HEK293 (cell line): ENCODE data around the gene ACAA1.
A peak's percentile ranks its signal among the peaks of the same experiment; 100 is the strongest.

ENCODE experiments used
- CTCF ChIA-PET: fragments of 350-600 bp; formaldehyde crosslinking; extraction: SDS; loops from one replicate; lab custom pipeline; 2021; ENCODE audit warnings: antibody characterized with exemption; lab: Yijun Ruan, JAX
- POLR2A ChIA-PET: fragments of 300-600 bp; formaldehyde crosslinking; extraction: SDS; loops from one replicate; lab custom pipeline; 2020; ENCODE audit warnings: antibody characterized with exemption, inconsistent platforms; lab: Yijun Ruan, JAX
- H3K27ac ChIP-seq: fragments of 200-500 bp; sonication (Bioruptor generic); 2 replicates; pipeline ENCODE4 v1.5.1; 2014; ENCODE audit warnings: low read depth, low read length, control low read depth, inconsistent platforms; ENCODE audit errors: extremely low read depth
- H3K36me3 ChIP-seq, 2 experiments: fragments of 200-500 bp in 1 of 2; sonication (Bioruptor generic) in 1 of 2; 1 replicate in 1 of 2; 2 replicates in 1 of 2; pipeline ENCODE4 v1.5.1; 2014 to 2017; ENCODE audit warnings: inconsistent platforms in 2 of 2, low read length in 2 of 2; ENCODE audit not compliant: control insufficient read depth in 2 of 2, insufficient read depth in 1 of 2
- H3K4me1 ChIP-seq: fragments of 200-500 bp; sonication (Bioruptor generic); 2 replicates; pipeline ENCODE4 v1.5.1; 2014; ENCODE audit warnings: mild to moderate bottlenecking, low read length, inconsistent platforms; ENCODE audit not compliant: control insufficient read depth, insufficient read depth
- H3K4me3 ChIP-seq: 2 replicates; pipeline ENCODE4 v1.5.1; 2011; ENCODE audit warnings: low read depth, mild to moderate bottlenecking, control low read depth, low read length, moderate library complexity
- H3K9me3 ChIP-seq: fragments of 200-500 bp; sonication (Bioruptor generic); 2 replicates; pipeline ENCODE4 v1.5.1; 2014; ENCODE audit warnings: low read depth, low read length, inconsistent platforms; ENCODE audit not compliant: control insufficient read depth, insufficient read depth
- HIC1 ChIP-seq: fragments of 450-650 bp; formaldehyde crosslinking; IDR thresholded peaks from 2 replicates; pipeline ENCODE4 v1.5.1; 2016; ENCODE audit warnings: missing biosample characterization, missing genetic modification characterization
- KLF1 ChIP-seq: fragments of 450-650 bp; formaldehyde crosslinking; IDR thresholded peaks from 2 replicates; pipeline ENCODE4 v1.5.1; 2016; ENCODE audit warnings: missing biosample characterization, missing genetic modification characterization
- KLF10 ChIP-seq: fragments of 450-650 bp; IDR thresholded peaks from 2 replicates; pipeline ENCODE4 v1.5.1; 2018; ENCODE audit warnings: missing biosample characterization, mild to moderate bottlenecking, missing genetic modification characterization
- KLF17 ChIP-seq: fragments of 450-650 bp; formaldehyde crosslinking; IDR thresholded peaks from 2 replicates; pipeline ENCODE4 v1.5.1; 2016; ENCODE audit warnings: missing biosample characterization, missing genetic modification characterization
- KLF9 ChIP-seq: fragments of 450-650 bp; formaldehyde crosslinking; IDR thresholded peaks from 2 replicates; pipeline ENCODE4 v1.5.1; 2016; ENCODE audit warnings: missing biosample characterization, missing genetic modification characterization, low read depth
- OSR2 ChIP-seq: fragments of 450-650 bp; formaldehyde crosslinking; IDR thresholded peaks from 2 replicates; pipeline ENCODE4 v1.5.1; 2016; ENCODE audit warnings: missing biosample characterization, missing genetic modification characterization
- SCRT2 ChIP-seq: fragments of 450-650 bp; formaldehyde crosslinking; IDR thresholded peaks from 2 replicates; pipeline ENCODE4 v1.5.1; 2016; ENCODE audit warnings: missing biosample characterization, missing genetic modification characterization
- ZBTB17 ChIP-seq: fragments of 450-650 bp; formaldehyde crosslinking; IDR thresholded peaks from 2 replicates; pipeline ENCODE4 v1.5.1; 2016; ENCODE audit warnings: missing biosample characterization, missing genetic modification characterization
- ZBTB20 ChIP-seq: fragments of 450-650 bp; formaldehyde crosslinking; IDR thresholded peaks from 2 replicates; pipeline ENCODE4 v1.5.1; 2016; ENCODE audit warnings: missing biosample characterization, missing genetic modification characterization
- ZBTB44 ChIP-seq: fragments of 450-650 bp; IDR thresholded peaks from 2 replicates; pipeline ENCODE4 v1.5.1; 2018; ENCODE audit warnings: missing biosample characterization, mild to moderate bottlenecking, missing genetic modification characterization
- ZNF114 ChIP-seq: fragments of 450-650 bp; formaldehyde crosslinking; IDR thresholded peaks from 2 replicates; pipeline ENCODE4 v1.5.0; 2017; ENCODE audit warnings: missing biosample characterization, missing genetic modification characterization
- ZNF174 ChIP-seq: fragments of 450-650 bp; formaldehyde crosslinking; IDR thresholded peaks from 2 replicates; pipeline ENCODE4 v1.5.0; 2017; ENCODE audit warnings: missing biosample characterization, mild to moderate bottlenecking, missing genetic modification characterization
- ZNF211 ChIP-seq: fragments of 450-650 bp; formaldehyde crosslinking; IDR thresholded peaks from 2 replicates; pipeline ENCODE4 v1.5.1; 2016; ENCODE audit warnings: low read depth, missing biosample characterization, missing genetic modification characterization
- ZNF23 ChIP-seq: fragments of 450-650 bp; formaldehyde crosslinking; IDR thresholded peaks from 2 replicates; pipeline ENCODE4 v1.5.1; 2016; ENCODE audit warnings: missing biosample characterization, missing genetic modification characterization, borderline replicate concordance
- ZNF266 ChIP-seq: fragments of 450-650 bp; formaldehyde crosslinking; IDR thresholded peaks from 2 replicates; pipeline ENCODE4 v1.5.1; 2016; ENCODE audit warnings: missing biosample characterization, missing genetic modification characterization, low read depth
- ZNF335 ChIP-seq: fragments of 450-650 bp; formaldehyde crosslinking; conservative IDR thresholded peaks from 2 replicates; pipeline ENCODE4 v1.5.1; 2016; ENCODE audit warnings: missing biosample characterization, missing genetic modification characterization
- ZNF394 ChIP-seq: fragments of 450-650 bp; formaldehyde crosslinking; IDR thresholded peaks from 2 replicates; pipeline ENCODE4 v1.5.1; 2016; ENCODE audit warnings: missing biosample characterization, missing genetic modification characterization, mild to moderate bottlenecking, moderate library complexity, borderline replicate concordance
- ZNF426 ChIP-seq: fragments of 450-650 bp; formaldehyde crosslinking; IDR thresholded peaks from 2 replicates; pipeline ENCODE4 v1.5.1; 2017; ENCODE audit warnings: missing biosample characterization, missing genetic modification characterization, mild to moderate bottlenecking, inconsistent platforms, moderate library complexity
- ZNF510 ChIP-seq: fragments of 450-650 bp; formaldehyde crosslinking; IDR thresholded peaks from 2 replicates; pipeline ENCODE4 v1.5.1; 2018; ENCODE audit warnings: mild to moderate bottlenecking, missing genetic modification characterization, missing biosample characterization; ENCODE audit not compliant: insufficient replicate concordance
- ZNF629 ChIP-seq: fragments of 450-650 bp; formaldehyde crosslinking; IDR thresholded peaks from 2 replicates; pipeline ENCODE4 v1.5.1; 2017; ENCODE audit warnings: missing biosample characterization, missing genetic modification characterization
- ZNF660 ChIP-seq: fragments of 450-650 bp; IDR thresholded peaks from 2 replicates; pipeline ENCODE4 v1.5.1; 2018; ENCODE audit warnings: missing biosample characterization, mild to moderate bottlenecking, missing genetic modification characterization
- ZNF707 ChIP-seq: fragments of 450-650 bp; formaldehyde crosslinking; IDR thresholded peaks from 2 replicates; pipeline ENCODE4 v1.5.1; 2016; ENCODE audit warnings: missing biosample characterization, missing genetic modification characterization
- ZNF747 ChIP-seq: fragments of 450-650 bp; formaldehyde crosslinking; IDR thresholded peaks from 2 replicates; pipeline ENCODE4 v1.5.1; 2016; ENCODE audit warnings: missing biosample characterization, missing genetic modification characterization
- ZNF837 ChIP-seq: fragments of 450-650 bp; formaldehyde crosslinking; IDR thresholded peaks from 2 replicates; pipeline ENCODE4 v1.5.1; 2016; ENCODE audit warnings: missing biosample characterization, missing genetic modification characterization
- TF ChIP-seq, protein P1 (sequence below): fragments of 450-650 bp; formaldehyde crosslinking; IDR thresholded peaks from 2 replicates; pipeline ENCODE4 v1.5.0; 2017; ENCODE audit warnings: missing biosample characterization, missing genetic modification characterization, borderline replicate concordance
- TF ChIP-seq, protein P2 (sequence below): fragments of 450-650 bp; formaldehyde crosslinking; IDR thresholded peaks from 2 replicates; pipeline ENCODE4 v1.5.1; 2017; ENCODE audit warnings: missing biosample characterization, missing genetic modification characterization

The ACAA1 gene

DNA sequence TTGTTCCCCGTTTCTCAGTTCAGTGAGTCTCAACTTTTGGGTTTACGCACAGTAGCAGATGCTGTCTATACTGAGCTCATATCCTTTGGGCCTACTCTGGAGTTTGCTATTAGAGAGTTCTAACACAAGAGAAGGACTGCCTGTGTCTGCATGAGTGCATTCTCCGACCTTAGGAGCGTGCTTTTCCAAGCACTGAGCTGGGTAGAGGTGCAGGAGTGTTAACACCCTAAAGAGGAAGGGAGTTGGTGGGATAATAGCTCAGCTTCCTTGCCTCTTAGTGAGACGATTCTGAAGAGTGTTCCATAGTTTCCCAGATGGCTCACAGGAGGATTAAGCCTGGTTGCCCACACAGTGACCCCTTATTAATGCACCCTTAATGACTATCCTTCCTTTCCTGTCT lies 21.5 kb upstream of the ACAA1 start:
- POLR2A ChIA-PET = interaction anchor here (1.5 kb wide), 1 partner anchor 22 kb away, joined by 16 read pairs; the partner anchor contains the start of gene ACAA1
- TF ChIP-seq ZNF211 (tag by site-specific recombination) = no peak
- no peak for TF ChIP-seq ZNF629
- no peak for TF ChIP-seq SCRT2
- TF ChIP-seq ZNF837 (tag by site-specific recombination) = no peak
- no peak for TF ChIP-seq KLF9 (tag by site-specific recombination)
- TF ChIP-seq ZNF23 (tag by site-specific recombination) = no peak
- no peak for TF ChIP-seq ZBTB17 (tag by site-specific recombination)
- no peak for TF ChIP-seq ZNF394 (tag by site-specific recombination)
- no peak for TF ChIP-seq ZNF426
- TF ChIP-seq HIC1 (tag by site-specific recombination) = no peak
- no peak for TF ChIP-seq OSR2 (tag by site-specific recombination)
- TF ChIP-seq ZNF510 = no peak
- TF ChIP-seq ZNF747 (tag by site-specific recombination) = no peak
- TF ChIP-seq ZNF707 (tag by site-specific recombination) = no peak
- TF ChIP-seq, protein P1, sequence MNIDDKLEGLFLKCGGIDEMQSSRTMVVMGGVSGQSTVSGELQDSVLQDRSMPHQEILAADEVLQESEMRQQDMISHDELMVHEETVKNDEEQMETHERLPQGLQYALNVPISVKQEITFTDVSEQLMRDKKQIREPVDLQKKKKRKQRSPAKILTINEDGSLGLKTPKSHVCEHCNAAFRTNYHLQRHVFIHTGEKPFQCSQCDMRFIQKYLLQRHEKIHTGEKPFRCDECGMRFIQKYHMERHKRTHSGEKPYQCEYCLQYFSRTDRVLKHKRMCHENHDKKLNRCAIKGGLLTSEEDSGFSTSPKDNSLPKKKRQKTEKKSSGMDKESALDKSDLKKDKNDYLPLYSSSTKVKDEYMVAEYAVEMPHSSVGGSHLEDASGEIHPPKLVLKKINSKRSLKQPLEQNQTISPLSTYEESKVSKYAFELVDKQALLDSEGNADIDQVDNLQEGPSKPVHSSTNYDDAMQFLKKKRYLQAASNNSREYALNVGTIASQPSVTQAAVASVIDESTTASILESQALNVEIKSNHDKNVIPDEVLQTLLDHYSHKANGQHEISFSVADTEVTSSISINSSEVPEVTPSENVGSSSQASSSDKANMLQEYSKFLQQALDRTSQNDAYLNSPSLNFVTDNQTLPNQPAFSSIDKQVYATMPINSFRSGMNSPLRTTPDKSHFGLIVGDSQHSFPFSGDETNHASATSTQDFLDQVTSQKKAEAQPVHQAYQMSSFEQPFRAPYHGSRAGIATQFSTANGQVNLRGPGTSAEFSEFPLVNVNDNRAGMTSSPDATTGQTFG = no peak
- no peak for TF ChIP-seq ZNF114 (tag by site-specific recombination)
- no peak for TF ChIP-seq ZNF174 (tag by site-specific recombination)
- no peak for TF ChIP-seq KLF17 (tag by site-specific recombination)
- Histone ChIP-seq H3K27ac (no peak overlapping the region), H3K9me3 (no peaks in the 10 kb centered on the region), H3K36me3 (no peaks in the 10 kb centered on the region), H3K4me3 (no peak overlapping the region), H3K4me1 (peaks cover 4% of the 10 kb centered on the region; the same call in 1 of the 2 replicates)
- CTCF ChIA-PET = no interaction called here

DNA sequence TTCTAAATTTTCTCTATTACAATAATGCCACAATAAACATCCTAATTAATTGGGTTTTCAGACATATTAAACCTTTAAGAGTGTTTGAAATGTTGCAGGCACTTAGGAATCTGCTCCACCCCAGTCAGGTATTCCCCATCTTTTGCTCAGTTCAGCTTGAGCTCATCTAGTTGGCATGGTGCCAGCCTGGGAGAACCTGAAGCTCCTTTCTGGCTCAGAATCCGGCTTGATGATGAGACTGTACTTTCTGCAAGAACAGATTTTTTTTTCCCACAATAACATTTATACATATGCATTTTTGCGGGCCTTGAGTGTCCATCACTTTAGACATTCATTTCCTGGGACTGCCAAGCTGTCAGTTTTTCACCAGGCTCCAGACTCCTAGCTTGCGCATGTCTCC lies 20.7 kb upstream of the ACAA1 start:
- CTCF ChIA-PET = no interaction called here
- TF ChIP-seq KLF1 (peak; percentile 58), ZNF266 (tag by site-specific recombination) (no peak), ZNF660 (tag by site-specific recombination) (peak; percentile 82; the same call in 1 of the 2 replicates), ZBTB44 (tag by site-specific recombination) (peak; percentile 36; the same call in 1 of the 2 replicates), ZBTB20 (tag by site-specific recombination) (no peak), KLF10 (peak; percentile 54; the same call in 1 of the 2 replicates), ZNF335 (tag by site-specific recombination) (0 out of 2 replicates have a peak, but pooled peaks have one; percentile 20)
- TF ChIP-seq, protein P2, sequence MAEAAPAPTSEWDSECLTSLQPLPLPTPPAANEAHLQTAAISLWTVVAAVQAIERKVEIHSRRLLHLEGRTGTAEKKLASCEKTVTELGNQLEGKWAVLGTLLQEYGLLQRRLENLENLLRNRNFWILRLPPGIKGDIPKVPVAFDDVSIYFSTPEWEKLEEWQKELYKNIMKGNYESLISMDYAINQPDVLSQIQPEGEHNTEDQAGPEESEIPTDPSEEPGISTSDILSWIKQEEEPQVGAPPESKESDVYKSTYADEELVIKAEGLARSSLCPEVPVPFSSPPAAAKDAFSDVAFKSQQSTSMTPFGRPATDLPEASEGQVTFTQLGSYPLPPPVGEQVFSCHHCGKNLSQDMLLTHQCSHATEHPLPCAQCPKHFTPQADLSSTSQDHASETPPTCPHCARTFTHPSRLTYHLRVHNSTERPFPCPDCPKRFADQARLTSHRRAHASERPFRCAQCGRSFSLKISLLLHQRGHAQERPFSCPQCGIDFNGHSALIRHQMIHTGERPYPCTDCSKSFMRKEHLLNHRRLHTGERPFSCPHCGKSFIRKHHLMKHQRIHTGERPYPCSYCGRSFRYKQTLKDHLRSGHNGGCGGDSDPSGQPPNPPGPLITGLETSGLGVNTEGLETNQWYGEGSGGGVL = 0 out of 2 replicates have a peak, but pooled peaks have one; percentile 36

More for the DNA sequence above, 20.7 kb upstream of the ACAA1 start:
- H3K4me1 ChIP-seq = peaks cover 4% of the 10 kb centered on the region; the same call in 1 of the 2 replicates
- H3K27ac ChIP-seq = no peak overlapping the region
- no peaks in the 10 kb centered on the region for H3K36me3 ChIP-seq
- POLR2A ChIA-PET = interaction anchor here (1.5 kb wide), 1 partner anchor 21 kb away, joined by 16 read pairs; the partner anchor contains the start of gene ACAA1
- H3K4me3 ChIP-seq = no peak overlapping the region
- no peaks in the 10 kb centered on the region for H3K9me3 ChIP-seq
